Lung (tissue), 12 donors: ENCODE measurements around the gene TMEM158. TPM values are rescaled to one million over a fixed set of nuclear protein-coding genes. Genes with fewer than 3 reads are reported as not detected.

Source experiments
- ATAC-seq: fragments of 200-7000 bp; cut with Tn5 transposase; one replicate; pipeline ENCODE4 v1.9.1; 2020; ENCODE audit warnings: moderate number of reproducible peaks; ENCODE audit not compliant: insufficient read depth, low FRiP score
- DNase-seq, 3 donors: peaks; one replicate each; pipeline ENCODE4 v3.0.0-alpha.2; 2013 to 2017
- H3K27ac ChIP-seq, 2 donors: one replicate each; pipeline ENCODE4 v1.5.1; 2013; ENCODE audit warnings: mild to moderate bottlenecking in 2 of 2, moderate library complexity in 2 of 2, control low read depth in 1 of 2, inconsistent platforms in 1 of 2, low read depth in 1 of 2, low read length in 1 of 2
- H3K27me3 ChIP-seq, 3 donors: one replicate each; pipeline ENCODE4 v1.5.1; 2013; ENCODE audit warnings: low read length in 2 of 3; ENCODE audit not compliant: control insufficient read depth in 3 of 3, insufficient read depth in 3 of 3
- H3K36me3 ChIP-seq, 4 donors: one replicate each; pipeline ENCODE4 v1.5.1; 2013; ENCODE audit warnings: low read length in 4 of 4, mild to moderate bottlenecking in 1 of 4, moderate library complexity in 1 of 4; ENCODE audit not compliant: control insufficient read depth in 4 of 4, insufficient read depth in 4 of 4
- H3K4me1 ChIP-seq, 5 donors: one replicate each; pipeline ENCODE4 v1.5.1; 2013; ENCODE audit warnings: low read length in 5 of 5, mild to moderate bottlenecking in 2 of 5, moderate library complexity in 1 of 5; ENCODE audit not compliant: control insufficient read depth in 5 of 5, insufficient read depth in 5 of 5
- H3K4me3 ChIP-seq: one replicate; pipeline ENCODE4 v1.5.1; 2013; ENCODE audit warnings: mild to moderate bottlenecking, control low read depth, moderate library complexity
- H3K9ac ChIP-seq, 2 donors: one replicate each; pipeline ENCODE4 v1.5.1; 2013; ENCODE audit warnings: low read length in 2 of 2, control low read depth in 1 of 2; ENCODE audit not compliant: insufficient read depth in 1 of 2
- H3K9me3 ChIP-seq, 4 donors: one replicate each; pipeline ENCODE4 v1.5.1; 2013; ENCODE audit warnings: low read length in 3 of 4, mild to moderate bottlenecking in 1 of 4, moderate library complexity in 1 of 4; ENCODE audit not compliant: control insufficient read depth in 4 of 4, insufficient read depth in 3 of 4
- WGBS, 2 donors: extraction: QIAGEN DNeasy Blood & Tissue Kit; methylation state at CpG; one replicate each; pipeline ENCODE4 v1.1.7; 2013; 5-methylcytosine and 5-hydroxymethylcytosine counted together
- polyA plus RNA-seq, 2 donors: library from polyadenylated mRNA; stranded (reverse); fragments of 200-250 nt; gene quantifications; one replicate each; pipeline ENCODE4 v1.2.1, GENCODE V29; 2013
- total RNA-seq, 2 donors: library from RNA; depleted of rRNA in 1 of 2; stranded (reverse); fragments of >200 nt in 1 of 2; gene quantifications; one replicate each; pipeline ENCODE4 v1.2.1, GENCODE V29; 2014 to 2021
- TF ChIP-seq, protein P1 (sequence below): IDR thresholded peaks from 2 replicates; pipeline ENCODE4 v1.5.1; 2012; ENCODE audit warnings: mild to moderate bottlenecking; ENCODE audit errors: control extremely low read depth, extremely low read depth
- donor health status: control.
- donor health status: control.
- donor health status: Bipolar disorder and iron deficiency.
- donor health status: healthy.
- donor health status: DM: yes; HTN: yes; CAD: no.

TMEM158 gene
- total and polyA plus RNA-seq, 4 donors: 1.1 to 3.4 (median 1.4) TPM

DNA sequence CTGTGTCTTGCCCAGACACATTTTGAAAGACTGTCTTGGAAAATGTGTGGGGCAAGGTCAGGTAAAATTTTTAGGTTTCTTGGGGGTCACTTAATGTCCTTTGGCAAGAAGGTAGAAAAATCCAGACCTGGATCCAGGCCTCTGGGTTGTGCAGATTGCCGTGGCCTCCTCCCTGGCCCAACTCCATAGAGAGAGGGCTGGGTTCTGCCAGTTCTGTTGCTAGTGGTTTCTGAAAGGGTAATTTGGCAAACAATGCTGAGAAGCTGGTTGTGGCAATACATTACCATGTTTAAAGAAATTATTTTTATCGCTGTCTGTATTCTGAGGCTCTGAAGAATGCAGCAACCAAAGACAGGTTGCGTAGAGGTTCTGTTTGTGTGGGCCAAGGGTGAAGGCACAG lies 20.2 kb upstream of the TMEM158 start:
- ATAC-seq (no peak), DNase-seq (no peak)
- H3K27ac ChIP-seq: no peak overlapping the region
- no peak overlapping the region for H3K9ac ChIP-seq
- H3K36me3 ChIP-seq: no peaks in the 10 kb centered on the region
- no peaks in the 10 kb centered on the region for H3K27me3 ChIP-seq
- WGBS, 2 donors: 95 to 96% methylated on average over 3 of the region's 3 CpGs
- no peaks in the 10 kb centered on the region for H3K9me3 ChIP-seq
- H3K4me1 ChIP-seq: peaks cover 0 to 14% (median 7%) of the 10 kb centered on the region in 5 donors
- TF ChIP-seq, protein P1, sequence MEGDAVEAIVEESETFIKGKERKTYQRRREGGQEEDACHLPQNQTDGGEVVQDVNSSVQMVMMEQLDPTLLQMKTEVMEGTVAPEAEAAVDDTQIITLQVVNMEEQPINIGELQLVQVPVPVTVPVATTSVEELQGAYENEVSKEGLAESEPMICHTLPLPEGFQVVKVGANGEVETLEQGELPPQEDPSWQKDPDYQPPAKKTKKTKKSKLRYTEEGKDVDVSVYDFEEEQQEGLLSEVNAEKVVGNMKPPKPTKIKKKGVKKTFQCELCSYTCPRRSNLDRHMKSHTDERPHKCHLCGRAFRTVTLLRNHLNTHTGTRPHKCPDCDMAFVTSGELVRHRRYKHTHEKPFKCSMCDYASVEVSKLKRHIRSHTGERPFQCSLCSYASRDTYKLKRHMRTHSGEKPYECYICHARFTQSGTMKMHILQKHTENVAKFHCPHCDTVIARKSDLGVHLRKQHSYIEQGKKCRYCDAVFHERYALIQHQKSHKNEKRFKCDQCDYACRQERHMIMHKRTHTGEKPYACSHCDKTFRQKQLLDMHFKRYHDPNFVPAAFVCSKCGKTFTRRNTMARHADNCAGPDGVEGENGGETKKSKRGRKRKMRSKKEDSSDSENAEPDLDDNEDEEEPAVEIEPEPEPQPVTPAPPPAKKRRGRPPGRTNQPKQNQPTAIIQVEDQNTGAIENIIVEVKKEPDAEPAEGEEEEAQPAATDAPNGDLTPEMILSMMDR: no peak
- no peak overlapping the region for H3K4me3 ChIP-seq

DNA sequence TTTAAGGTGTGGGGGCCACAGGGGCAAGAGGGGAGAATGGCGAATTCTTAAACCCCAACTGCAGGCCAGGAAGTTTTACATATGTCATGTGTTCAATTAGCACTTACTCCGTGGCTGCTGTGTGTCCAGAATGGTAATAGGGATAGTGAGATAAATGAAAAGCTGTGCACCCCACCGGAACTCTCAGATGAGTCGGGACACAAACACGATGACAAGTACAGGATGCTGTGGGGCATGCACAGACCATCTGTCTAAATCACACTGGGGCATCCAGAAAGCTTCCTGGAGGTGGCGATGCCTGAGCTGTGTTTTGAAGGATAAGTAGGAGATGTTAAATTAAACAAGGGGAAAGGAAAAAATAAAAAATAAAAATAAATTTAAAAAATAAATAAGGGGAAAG lies 18.3 kb upstream of the TMEM158 start:
- Histone ChIP-seq H3K9me3 (no peaks in the 10 kb centered on the region), H3K4me3 (no peak overlapping the region), H3K9ac (no peak overlapping the region), H3K36me3 (no peaks in the 10 kb centered on the region), H3K4me1 (peaks cover 0 to 4% (median 2%) of the 10 kb centered on the region in 5 donors), H3K27ac (no peak overlapping the region), H3K27me3 (no peaks in the 10 kb centered on the region)
- DNase-seq (no peak), ATAC-seq (no peak)
- WGBS, 2 donors: 64 to 78% methylated on average over 6 of the region's 6 CpGs
- TF ChIP-seq, protein P1: no peak

DNA sequence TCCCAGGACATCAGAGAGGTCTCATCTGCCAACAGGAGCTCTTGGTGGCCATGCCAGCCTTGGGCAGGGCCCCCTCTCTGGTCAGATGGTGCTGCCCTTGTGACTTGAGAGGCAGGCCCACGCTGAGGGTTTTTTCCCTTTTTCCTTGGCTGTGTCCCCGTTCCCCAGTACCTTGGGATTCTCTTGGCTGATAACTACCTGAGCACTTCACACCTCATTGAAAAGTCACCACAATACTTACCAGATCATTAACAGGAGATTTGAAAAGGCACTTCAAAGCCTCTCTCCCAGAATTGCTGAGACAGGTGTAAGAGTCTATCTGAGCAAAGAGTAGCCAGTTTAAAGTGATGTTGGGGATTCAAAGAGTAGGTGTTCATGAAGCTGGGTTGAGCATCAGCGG lies 15.1 kb upstream of the TMEM158 start:
- no peak overlapping the region for H3K9ac ChIP-seq
- DNase-seq (no peak), ATAC-seq (no peak)
- no peak overlapping the region for H3K4me3 ChIP-seq
- TF ChIP-seq, protein P1: no peak
- no peaks in the 10 kb centered on the region for H3K36me3 ChIP-seq
- 52 to 77% methylated on average over 3 of the region's 3 CpGs for WGBS, 2 donors
- H3K4me1 ChIP-seq: peaks cover 0 to 3% (median 0%) of the 10 kb centered on the region in 5 donors
- no peaks in the 10 kb centered on the region for H3K9me3 ChIP-seq
- H3K27ac ChIP-seq: no peak overlapping the region
- no peaks in the 10 kb centered on the region for H3K27me3 ChIP-seq

DNA sequence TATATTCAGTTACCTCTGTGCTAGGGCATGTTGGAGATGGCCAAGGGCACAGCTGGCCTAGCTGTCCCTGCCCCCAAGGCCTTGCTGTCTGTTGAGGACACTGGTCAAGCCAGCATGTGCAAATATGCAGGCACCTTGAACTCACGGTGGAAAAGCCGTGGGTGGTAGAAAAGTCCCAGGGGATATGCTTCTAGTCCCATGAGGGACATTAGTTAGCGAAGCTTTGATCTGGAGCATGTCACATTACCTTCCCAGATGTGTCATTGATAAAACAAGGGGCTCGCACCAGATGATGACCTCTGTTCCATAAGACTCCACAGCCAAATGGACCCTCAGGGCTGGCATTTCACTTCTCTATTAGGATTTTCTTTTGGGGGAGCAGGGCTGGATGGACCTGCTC lies 14.2 kb upstream of the TMEM158 start:
- TF ChIP-seq, protein P1: no peak
- 70 to 93% methylated on average over 4 of the region's 4 CpGs for WGBS, 2 donors
- H3K4me1 ChIP-seq: peaks cover 0 to 3% (median 0%) of the 10 kb centered on the region in 5 donors

More for the DNA sequence above, 14.2 kb upstream of the TMEM158 start:
- H3K9me3 ChIP-seq: no peaks in the 10 kb centered on the region
- no peak overlapping the region for H3K27ac ChIP-seq
- H3K4me3 ChIP-seq: no peak overlapping the region
- no peak overlapping the region for H3K9ac ChIP-seq
- ATAC-seq (no peak), DNase-seq (no peak)
- no peaks in the 10 kb centered on the region for H3K27me3 ChIP-seq
- no peaks in the 10 kb centered on the region for H3K36me3 ChIP-seq
